GM21528 (cell line): Measurements from ENCODE around the gene MYBBP1A.

Source experiments
- ATAC-seq: cut with Tn5 transposase; IDR thresholded peaks from one replicate; pipeline ENCODE4 v1.9.1; 2021; ENCODE audit warnings: mild to moderate bottlenecking, moderate library complexity; ENCODE audit not compliant: unreplicated experiment, low FRiP score

Gene MYBBP1A

GRCh38 chr17:4523946-4524345, 31.2 kb downstream of the MYBBP1A start:
- no peak for ATAC-seq

DNA sequence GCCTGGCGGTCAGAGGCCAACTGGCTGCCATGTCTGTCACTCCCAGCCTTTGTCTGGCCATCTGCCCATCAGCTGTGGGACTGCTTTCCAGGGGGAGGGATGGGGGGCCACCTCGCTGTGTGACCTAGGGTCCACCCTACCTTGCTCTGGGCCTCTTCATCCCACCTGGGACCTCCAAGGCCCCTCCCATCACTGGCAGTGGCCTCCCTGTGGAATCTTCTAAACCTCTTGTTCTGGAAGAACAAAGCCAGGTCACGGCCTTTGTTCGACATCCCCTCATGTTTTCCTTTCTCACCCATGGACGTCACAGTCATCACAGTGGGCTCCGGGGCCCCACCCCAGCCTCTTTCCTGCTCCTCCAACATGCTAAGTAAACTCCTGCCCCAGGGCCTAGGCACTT, 32.5 kb downstream of the MYBBP1A start:
- no peak for ATAC-seq

DNA sequence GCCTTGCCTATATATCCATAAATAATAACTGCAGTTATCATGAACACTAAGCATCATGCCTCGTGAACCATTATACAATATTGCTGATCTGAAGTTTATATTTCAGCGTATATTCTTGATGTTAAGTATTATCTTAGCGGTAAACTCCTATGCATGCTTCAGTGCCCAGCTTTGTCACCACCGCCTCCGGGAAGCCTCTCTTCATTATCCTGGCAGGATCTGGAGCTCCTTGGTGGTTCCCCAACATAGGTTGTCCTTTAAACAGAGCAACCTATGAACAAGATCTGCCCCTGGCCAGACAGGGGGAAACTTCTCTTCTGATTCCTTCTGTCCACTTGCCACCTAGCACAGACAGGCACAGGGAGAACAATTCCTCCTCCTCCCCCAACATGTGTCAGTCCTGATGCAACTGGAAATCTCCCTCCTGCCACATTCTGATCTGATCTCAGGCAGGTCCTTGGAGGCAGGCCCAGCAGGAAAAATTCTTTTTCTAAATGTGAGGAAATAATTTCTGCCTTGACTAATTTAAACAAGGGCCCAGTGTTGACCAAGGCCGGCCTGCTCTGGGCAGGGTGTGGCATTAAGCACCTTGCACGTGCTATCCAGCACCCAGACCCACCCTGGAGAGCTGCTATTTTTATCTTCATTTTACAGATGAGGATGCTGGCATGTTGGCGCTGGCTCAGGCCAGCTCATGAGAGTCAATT, 34.1 kb downstream of the MYBBP1A start:
- ATAC-seq: no peak

- no peak for ATAC-seq
Observed at GRCh38 chr17:4520060-4520893, 34.9 kb downstream of the MYBBP1A start.

- no peak for ATAC-seq
Observed at GRCh38 chr17:4519361-4519788, 35.8 kb downstream of the MYBBP1A start.

DNA sequence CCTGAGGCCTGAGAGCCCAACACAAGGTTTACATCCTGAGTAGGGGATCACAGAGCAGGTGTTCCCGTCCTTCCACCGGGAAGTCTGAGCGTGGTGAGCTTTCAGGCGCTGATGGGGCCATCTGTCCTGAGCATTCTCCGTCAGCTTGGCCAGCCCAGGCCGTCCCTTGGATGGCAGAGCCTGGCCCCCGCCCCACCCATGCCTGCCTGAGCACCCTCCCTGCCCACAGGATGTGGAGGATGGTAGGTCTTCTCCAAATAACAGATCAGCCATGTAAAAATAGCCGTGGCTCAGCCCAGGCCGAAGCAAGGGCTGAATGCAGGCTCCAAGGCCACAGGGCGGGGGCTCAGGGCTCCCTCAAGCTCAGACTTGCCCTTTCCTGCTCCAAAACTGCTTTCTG, 36.3 kb downstream of the MYBBP1A start:
- no peak for ATAC-seq

GRCh38 chr17:4516735-4517134, 38.4 kb downstream of the MYBBP1A start:
- no peak for ATAC-seq

DNA sequence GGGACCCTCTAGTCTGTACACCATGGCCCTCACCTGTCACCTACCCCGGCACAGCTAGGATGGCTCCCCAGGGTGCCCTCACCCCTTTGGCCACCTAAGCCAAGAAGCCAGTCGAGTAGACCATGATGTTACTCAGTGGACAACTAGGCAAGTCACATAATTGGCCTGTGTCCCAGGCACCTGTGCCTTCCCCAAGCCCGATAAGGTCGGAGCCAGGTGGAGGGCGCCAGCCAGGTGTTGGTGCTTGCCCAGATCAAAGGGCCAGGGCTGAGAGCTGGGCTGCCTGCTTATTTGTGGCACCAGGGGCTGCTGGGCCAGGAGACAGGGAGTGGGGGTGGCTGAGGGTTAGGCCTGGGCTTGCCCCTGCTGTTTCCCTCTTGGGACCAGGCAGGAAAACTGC, 39.7 kb downstream of the MYBBP1A start:
- ATAC-seq: no peak

- no peak for ATAC-seq
Observed at GRCh38 chr17:4514779-4515178, 40.4 kb downstream of the MYBBP1A start.

- ATAC-seq: no peak
Observed at GRCh38 chr17:4514206-4514605, 41.0 kb downstream of the MYBBP1A start.

GRCh38 chr17:4513113-4514032, 41.8 kb downstream of the MYBBP1A start:
- no peak for ATAC-seq

GRCh38 chr17:4512156-4513112, 42.8 kb downstream of the MYBBP1A start:
- ATAC-seq: no peak

DNA sequence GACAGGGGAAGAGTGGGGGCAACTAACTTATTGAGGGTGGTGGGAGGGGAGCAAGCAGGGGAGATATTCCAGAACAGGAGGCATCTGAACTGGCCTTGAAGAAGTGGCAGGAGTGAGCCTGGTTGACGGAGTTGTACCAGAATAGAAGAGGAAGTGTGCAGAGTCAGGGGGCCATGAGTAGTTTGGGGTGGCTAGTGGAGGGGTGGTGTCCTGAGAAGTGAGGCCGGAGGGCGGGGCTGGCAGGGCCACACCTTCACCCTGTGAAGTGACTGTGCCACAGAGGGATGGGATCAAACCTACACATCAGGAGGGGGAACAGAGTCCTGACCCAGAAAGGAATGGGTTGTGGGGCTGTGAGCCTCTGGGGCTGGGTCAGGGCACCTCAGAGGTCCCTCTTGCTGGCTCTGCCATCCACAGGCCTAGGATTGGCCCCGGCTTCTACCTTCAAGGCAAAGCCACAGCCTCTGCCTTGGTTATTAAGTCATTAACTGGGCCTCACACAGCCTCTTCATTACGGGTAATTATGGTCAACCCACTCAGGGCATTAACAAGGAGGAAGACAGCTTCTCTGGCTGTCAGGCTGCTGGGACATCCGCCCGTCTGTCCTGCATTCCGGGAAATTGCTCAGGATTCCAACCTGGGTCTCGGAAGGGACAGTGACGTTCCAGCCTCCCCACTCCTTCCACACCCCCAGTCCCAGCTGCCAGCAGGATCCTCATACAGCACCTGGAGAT, 43.8 kb downstream of the MYBBP1A start:
- ATAC-seq: no peak

DNA sequence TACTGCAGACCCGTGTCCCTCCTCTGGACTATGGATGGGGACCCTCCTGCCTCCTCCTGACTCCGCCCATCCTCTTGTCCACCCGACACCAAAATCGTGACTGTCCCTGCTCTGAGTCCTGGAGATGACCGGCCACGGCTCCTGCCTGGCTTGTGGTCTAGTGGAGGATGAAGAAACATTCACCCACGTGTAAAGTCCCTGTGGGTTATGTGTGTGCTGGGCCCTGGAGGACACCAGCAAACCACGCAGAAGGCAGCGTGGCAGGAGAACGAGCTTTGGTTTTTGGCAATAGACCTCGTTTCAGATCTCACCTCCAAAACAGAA, 44.6 kb downstream of the MYBBP1A start:
- ATAC-seq: no peak

DNA sequence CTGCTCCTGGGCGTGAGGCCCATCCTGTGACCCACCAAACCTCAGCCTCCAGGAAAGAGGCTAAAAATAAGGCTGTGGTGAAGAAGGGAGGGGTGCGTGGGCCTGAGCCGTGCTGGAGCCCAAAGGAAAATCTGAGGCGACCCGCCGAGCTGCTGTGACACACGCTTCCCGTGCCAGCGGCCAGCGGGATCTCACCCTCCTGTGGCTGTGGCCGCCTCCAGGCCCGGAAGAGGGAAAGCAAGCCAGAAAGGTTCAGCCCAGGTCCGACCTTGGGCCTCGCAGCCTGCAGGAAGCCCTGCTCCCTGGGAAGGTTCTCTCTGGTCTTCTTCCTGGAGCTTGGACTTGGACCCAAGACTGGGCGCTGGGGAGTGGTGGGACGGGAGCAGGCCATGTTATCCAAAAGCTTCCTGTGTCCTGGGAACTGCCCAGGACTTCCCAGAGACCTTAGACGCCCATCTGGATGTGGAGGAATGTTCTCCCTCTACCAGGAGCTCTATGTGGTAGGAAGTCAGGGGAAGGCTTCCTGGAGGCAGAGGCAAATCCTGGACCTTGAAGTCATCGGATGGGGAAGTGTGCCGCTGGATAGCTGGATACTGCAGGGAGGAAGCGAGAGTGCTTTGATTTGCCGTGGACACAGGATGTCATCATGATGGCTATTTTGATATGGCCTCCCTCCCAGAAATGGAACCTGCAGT, 45.1 kb downstream of the MYBBP1A start:
- ATAC-seq: no peak

DNA sequence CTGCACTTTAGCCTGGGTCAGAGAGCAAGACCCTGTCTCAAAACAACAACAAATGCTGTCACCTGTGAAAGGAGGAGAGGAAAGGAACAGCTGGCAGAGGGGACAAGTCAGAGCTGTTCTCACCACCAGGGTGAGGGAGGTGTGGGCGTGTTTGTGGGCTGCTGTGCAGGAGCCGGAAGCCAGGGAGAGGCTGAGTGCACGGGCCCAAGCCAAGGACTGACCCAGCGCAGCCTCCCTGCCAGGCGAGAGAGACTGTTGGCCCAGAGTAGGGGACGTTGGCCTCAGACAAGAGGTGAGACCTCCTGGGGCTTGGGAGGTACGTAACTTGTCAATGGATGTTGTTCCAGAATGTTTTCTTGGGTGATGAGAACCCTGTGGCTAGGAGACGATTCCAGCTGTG, 45.8 kb downstream of the MYBBP1A start:
- ATAC-seq: no peak

DNA sequence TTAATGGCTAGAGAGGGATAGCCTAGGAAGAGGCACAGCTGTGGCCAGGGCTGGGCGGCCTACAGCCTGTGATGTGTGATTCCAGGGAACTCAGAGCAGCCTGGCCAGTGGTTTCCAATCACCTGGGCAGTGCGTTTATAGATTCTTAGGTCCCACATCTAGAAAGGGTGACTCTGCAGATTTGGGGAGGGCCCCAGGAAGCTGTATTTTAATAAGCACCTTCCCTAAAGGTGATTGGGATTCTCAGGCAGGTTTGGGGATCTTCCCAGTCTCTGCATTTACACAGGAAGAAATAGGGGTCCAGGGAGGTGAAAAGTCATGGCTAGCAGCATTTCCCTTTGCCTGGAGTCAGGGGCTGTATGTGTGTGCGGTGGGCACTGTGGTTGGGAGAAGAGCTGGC, 47.0 kb downstream of the MYBBP1A start:
- no peak for ATAC-seq

GRCh38 chr17:4507361-4508111, 47.6 kb downstream of the MYBBP1A start:
- ATAC-seq: no peak
